HG03139 (cell line): ENCODE measurements around the gene RXFP4.
"Not testable (repeated sequence)": the region's sequence is repeated elsewhere in the genome, so short reads cannot be mapped to it uniquely, and the experiment has no call there.

Experiments used
- ATAC-seq: cut with Tn5 transposase; IDR thresholded peaks from one replicate; pipeline ENCODE4 v1.9.1; 2021; ENCODE audit not compliant: unreplicated experiment

The RXFP4 gene

DNA sequence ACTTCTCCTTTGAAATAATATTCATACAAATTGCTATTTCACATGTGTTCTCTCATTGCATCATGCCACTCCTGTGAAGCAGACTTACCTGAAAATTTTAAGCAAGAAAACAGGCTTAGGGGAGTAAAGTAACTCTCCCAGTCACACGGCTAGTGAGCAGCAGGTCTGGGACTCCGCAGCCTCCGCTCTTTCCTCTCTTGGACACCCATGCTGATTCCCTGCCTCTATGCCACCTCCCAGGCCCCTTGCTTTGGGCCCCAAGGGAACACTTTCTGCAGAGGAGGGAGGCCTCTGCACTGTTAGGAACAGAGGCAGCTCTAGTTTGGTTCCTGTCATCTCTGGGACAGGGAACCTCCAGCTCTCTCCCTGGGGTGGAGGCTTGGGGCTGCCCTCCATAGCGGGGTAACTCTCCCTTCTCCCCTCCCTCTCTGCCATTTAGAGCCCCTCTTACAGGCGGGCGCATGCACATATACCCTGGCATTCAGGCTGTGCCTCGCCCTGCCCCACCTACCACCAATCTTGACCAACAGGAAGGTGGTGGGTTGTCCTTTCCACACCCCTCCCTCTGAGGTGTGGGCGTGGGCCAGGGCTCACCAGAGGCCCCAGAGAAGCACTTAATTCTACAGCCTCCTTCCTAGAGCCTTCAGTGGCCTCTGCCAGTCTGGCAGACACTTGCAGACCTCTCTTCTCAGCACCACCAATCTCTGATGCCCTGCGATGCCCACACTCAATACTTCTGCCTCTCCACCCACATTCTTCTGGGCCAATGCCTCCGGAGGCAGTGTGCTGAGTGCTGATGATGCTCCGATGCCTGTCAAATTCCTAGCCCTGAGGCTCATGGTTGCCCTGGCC, at the start of gene RXFP4:
TSS of gene RXFP4 (plus strand) at position 646 of the 852 bp plus-strand sequence. CDS start at position 718, 72 bp downstream.
- ATAC-seq = no peak

GRCh38 chr1:155892796-155893195, 48.6 kb upstream of the RXFP4 start:
- no peak for ATAC-seq

- ATAC-seq = no peak
Observed at GRCh38 chr1:155893389-155894142, 47.9 kb upstream of the RXFP4 start.

GRCh38 chr1:155895617-155896016, 45.8 kb upstream of the RXFP4 start:
- ATAC-seq = not testable (repeated sequence)

- ATAC-seq = not testable (repeated sequence)
Observed at GRCh38 chr1:155896476-155896875, 45.0 kb upstream of the RXFP4 start.

GRCh38 chr1:155897746-155898145, 43.7 kb upstream of the RXFP4 start:
- ATAC-seq = no peak

DNA sequence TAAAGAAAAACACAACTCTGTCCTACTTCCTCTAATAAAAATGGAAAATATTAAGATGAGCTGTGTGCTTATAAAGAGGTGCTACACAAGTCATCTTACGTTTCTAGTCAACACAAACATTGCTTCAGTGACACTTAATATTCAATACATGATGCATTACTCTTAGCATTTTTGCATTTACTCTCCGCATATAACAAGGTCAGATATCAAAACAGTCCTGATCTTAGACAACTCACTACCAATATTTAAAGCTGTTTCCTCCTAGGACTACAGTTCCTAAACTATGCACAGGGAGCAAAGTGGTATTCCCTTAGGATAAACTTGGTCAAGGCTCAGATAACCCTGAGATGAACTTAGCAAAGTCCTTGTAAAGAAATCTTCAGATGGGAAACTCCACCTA, 42.5 kb upstream of the RXFP4 start:
- ATAC-seq = no peak

- no peak for ATAC-seq
Observed at GRCh38 chr1:155899683-155900082, 41.8 kb upstream of the RXFP4 start.

GRCh38 chr1:155900161-155900560, 41.3 kb upstream of the RXFP4 start:
- no peak for ATAC-seq

GRCh38 chr1:155904261-155904660, 37.2 kb upstream of the RXFP4 start:
- no peak for ATAC-seq

GRCh38 chr1:155909894-155910293, 31.5 kb upstream of the RXFP4 start:
- no peak for ATAC-seq

- no peak for ATAC-seq
Observed at GRCh38 chr1:155910621-155911121, 30.8 kb upstream of the RXFP4 start.

GRCh38 chr1:155911156-155912055, 30.0 kb upstream of the RXFP4 start, which contains the start of gene RIT1:
RIT1 (minus strand) TSS chr1:155911349; CDS start chr1:155910761, 588 bp downstream.
- ATAC-seq = peak; percentile 81

GRCh38 chr1:155912056-155912536, 29.3 kb upstream of the RXFP4 start:
- ATAC-seq = no peak

DNA sequence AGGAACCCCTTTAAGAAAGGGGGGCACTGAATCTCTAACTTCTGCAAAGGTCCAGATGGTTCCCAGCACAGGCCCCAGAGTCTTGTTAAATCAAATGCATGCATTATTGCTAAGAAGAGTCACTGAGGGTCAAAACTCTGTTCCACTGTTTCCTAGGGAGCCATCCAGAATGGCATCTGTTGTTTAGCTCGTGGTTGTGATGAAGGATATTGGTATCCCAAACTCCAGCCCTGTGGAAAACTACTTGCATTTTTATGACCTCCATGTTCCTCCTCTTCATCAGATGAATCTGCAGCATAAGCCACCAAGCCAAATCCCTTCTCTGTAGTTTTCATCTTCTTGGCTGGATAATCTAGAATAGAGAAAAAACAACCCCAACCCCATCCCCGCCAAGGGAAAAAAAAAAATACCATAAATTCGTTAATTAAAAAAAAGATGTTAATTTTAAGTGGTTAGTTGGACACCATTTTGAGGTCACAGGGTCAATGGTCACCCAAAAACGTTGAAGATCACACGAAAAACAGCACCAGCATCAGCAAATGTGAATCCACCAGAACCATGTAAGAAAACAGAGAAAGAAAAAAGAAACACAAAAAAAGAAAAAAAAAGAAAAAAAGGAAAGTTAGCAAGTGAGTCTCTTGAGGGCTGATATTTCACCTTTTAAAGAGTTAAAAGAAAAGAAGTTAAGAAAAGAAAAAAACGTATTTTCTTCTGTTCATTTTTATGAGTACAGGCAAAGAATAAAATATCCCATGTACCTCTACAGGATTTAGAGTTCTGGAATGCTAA, 27.3 kb upstream of the RXFP4 start:
- no peak for ATAC-seq

GRCh38 chr1:155918660-155919059, 22.8 kb upstream of the RXFP4 start:
- no peak for ATAC-seq

DNA sequence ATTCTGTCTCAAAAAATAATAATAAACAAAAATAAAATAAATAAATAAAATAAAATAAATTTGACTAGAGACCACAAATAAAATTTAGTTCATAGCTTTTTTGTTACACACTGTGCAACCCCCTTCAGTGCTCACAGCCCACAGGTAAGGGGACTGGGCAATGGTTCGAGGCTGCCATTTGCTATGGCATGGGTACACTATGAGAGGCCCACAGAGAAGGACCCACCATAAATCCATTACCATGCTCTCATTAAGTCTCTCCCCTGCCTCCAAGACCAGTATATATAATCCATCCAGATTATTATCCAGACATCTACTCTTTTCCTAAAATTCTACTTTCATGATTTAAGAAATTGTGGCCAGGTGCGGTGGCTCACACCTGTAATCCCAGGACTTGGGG, 21.6 kb upstream of the RXFP4 start:
- no peak for ATAC-seq

- ATAC-seq = no peak
Observed at GRCh38 chr1:155920717-155921116, 20.7 kb upstream of the RXFP4 start.

- no peak for ATAC-seq
Observed at GRCh38 chr1:155925506-155925905, 15.9 kb upstream of the RXFP4 start.

GRCh38 chr1:155929057-155929456, 12.4 kb upstream of the RXFP4 start:
- no peak for ATAC-seq
